C4-2B (cell line): ENCODE measurements around the gene LOC128125822.

Source experiments
- CTCF ChIP-seq: fragments of 450-650 bp; conservative IDR thresholded peaks from 2 replicates; pipeline ENCODE4 v1.5.1; 2017; ENCODE audit warnings: mild to moderate bottlenecking
- ZFX ChIP-seq: fragments of 450-650 bp; IDR thresholded peaks from 2 replicates; pipeline ENCODE4 v1.6.1; 2017

DNA sequence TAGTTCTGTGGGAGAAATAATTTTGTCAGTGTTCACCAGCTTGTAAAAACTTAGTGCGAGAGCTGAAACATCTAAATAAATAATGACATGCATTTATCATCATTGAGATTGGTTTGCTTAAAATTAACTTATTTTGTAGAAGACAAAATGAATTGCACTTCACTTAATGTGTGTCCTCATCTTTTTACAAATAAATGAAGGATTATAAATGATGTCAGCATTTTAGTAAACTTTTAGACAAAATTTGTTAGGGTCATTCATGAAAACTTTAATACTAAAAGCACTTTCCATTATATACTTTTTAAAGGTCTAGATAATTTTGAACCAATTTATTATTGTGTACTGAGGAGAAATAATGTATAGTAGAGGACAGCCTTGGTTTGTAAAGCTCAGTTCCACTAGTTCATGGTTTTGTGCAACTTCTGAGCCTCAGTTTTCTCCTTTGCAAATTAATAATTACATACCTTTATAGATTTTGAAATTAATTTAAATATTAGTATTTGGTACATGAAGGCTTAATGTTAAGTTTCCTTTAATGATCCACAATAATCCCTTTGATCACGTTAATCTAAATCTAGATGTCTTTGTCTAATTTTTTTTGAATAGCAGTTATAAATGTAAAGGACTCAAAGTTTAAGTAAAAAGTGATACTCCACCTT lies 9.2 kb downstream of the LOC128125822 start:
- no peak for TF ChIP-seq CTCF
- no peak for TF ChIP-seq ZFX
